ENCODE results near the gene PDLIM1.

- TF ChIP-seq POLR2A (IDR thresholded peaks at IDR 0.05) = no peak
- TF ChIP-seq, protein P1, sequence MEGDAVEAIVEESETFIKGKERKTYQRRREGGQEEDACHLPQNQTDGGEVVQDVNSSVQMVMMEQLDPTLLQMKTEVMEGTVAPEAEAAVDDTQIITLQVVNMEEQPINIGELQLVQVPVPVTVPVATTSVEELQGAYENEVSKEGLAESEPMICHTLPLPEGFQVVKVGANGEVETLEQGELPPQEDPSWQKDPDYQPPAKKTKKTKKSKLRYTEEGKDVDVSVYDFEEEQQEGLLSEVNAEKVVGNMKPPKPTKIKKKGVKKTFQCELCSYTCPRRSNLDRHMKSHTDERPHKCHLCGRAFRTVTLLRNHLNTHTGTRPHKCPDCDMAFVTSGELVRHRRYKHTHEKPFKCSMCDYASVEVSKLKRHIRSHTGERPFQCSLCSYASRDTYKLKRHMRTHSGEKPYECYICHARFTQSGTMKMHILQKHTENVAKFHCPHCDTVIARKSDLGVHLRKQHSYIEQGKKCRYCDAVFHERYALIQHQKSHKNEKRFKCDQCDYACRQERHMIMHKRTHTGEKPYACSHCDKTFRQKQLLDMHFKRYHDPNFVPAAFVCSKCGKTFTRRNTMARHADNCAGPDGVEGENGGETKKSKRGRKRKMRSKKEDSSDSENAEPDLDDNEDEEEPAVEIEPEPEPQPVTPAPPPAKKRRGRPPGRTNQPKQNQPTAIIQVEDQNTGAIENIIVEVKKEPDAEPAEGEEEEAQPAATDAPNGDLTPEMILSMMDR (IDR thresholded peaks at IDR 0.05) = no peak
- TF ChIP-seq EP300 (IDR thresholded peaks at IDR 0.05) = no peak
- TF ChIP-seq POLR2AphosphoS5 (IDR thresholded peaks at IDR 0.05) = no peak
Measured at GRCh38 chr10:95306851-95307250, 16.0 kb upstream of the PDLIM1 start.
